HepG2 (cell line): ENCODE data around the gene SFT2D1. TPM values are rescaled to one million over a fixed set of nuclear protein-coding genes. Genes with fewer than 3 reads are reported as not detected.
A peak's percentile ranks its signal among the peaks of the same experiment; 100 is the strongest.

Experiments used
- ATF7-NPFF ChIP-seq: sonication (generic); formaldehyde crosslinking; IDR thresholded peaks from 2 replicates; pipeline ENCODE4 v1.8.1; 2023; ENCODE audit warnings: mild to moderate bottlenecking, low read depth, missing genetic modification reagents, moderate library complexity
- GTF3A ChIP-seq: sonication (generic); formaldehyde crosslinking; conservative IDR thresholded peaks from 2 replicates; pipeline ENCODE4 v1.4.0; 2020; ENCODE audit warnings: mild to moderate bottlenecking, missing genetic modification reagents
- JUN ChIP-seq: sonication (generic); formaldehyde crosslinking; IDR thresholded peaks from 2 replicates; pipeline ENCODE4 v1.4.0; 2020; ENCODE audit warnings: mild to moderate bottlenecking, missing genetic modification reagents
- KAT8 ChIP-seq: IDR thresholded peaks from 2 replicates; pipeline ENCODE4 v1.6.1; 2016; ENCODE audit warnings: missing genetic modification reagents, missing compliant biosample characterization
- KLF16 ChIP-seq, 2 experiments: sonication (generic) in 1 of 2; formaldehyde crosslinking in 1 of 2; IDR thresholded peaks; 2 replicates each; pipeline versions ENCODE4 v1.6.1 to v1.8.0; 2016 to 2023; ENCODE audit warnings: missing genetic modification reagents in 2 of 2, missing compliant biosample characterization in 1 of 2
- MAZ ChIP-seq, 2 experiments: sonication (generic) in 1 of 2; formaldehyde crosslinking in 1 of 2; IDR thresholded peaks; 2 replicates each; pipeline versions ENCODE4 v1.5.0 to v1.6.1; 2012 to 2020; ENCODE audit warnings: low read depth in 2 of 2, mild to moderate bottlenecking in 2 of 2, borderline replicate concordance in 1 of 2, improper control_type of control experiment in 1 of 2, low read length in 1 of 2, missing genetic modification reagents in 1 of 2, moderate library complexity in 1 of 2
- PAF1 ChIP-seq: IDR thresholded peaks from 2 replicates; pipeline ENCODE4 v1.6.1; 2016; ENCODE audit warnings: missing genetic modification reagents, missing compliant biosample characterization
- PCBP1 ChIP-seq: fragments of 200-400 bp; formaldehyde crosslinking; IDR thresholded peaks from 2 replicates; pipeline ENCODE4 v1.6.1; 2017; ENCODE audit warnings: mild to moderate bottlenecking, low read depth, low read length, borderline replicate concordance
- RBM39 ChIP-seq: fragments of 200-400 bp; formaldehyde crosslinking; IDR thresholded peaks from one replicate; pipeline ENCODE4 v1.6.1; 2018; ENCODE audit warnings: antibody characterized with exemption, mild to moderate bottlenecking, low read depth, low read length; ENCODE audit not compliant: poor library complexity, severe bottlenecking
- SMARCE1 ChIP-seq: fragments of 450-650 bp; IDR thresholded peaks from 2 replicates; pipeline ENCODE4 v1.6.1; 2017; ENCODE audit warnings: borderline replicate concordance
- SOX5 ChIP-seq: IDR thresholded peaks from 2 replicates; pipeline ENCODE4 v1.6.1; 2016; ENCODE audit warnings: borderline replicate concordance
- TBX3 ChIP-seq: fragments of 450-650 bp; IDR thresholded peaks from 2 replicates; pipeline ENCODE4 v1.6.1; 2017; ENCODE audit warnings: antibody characterized with exemption, mild to moderate bottlenecking, inconsistent platforms, borderline replicate concordance
- ZNF33B ChIP-seq: sonication (generic); formaldehyde crosslinking; IDR thresholded peaks from 2 replicates; pipeline ENCODE4 v1.5.1; 2020; ENCODE audit warnings: mild to moderate bottlenecking, missing genetic modification reagents
- ZNF431 ChIP-seq: sonication (generic); formaldehyde crosslinking; IDR thresholded peaks from 2 replicates; pipeline ENCODE4 v1.9.0; 2022; ENCODE audit warnings: missing genetic modification reagents, low read depth, mild to moderate bottlenecking, borderline replicate concordance
- ZNF7 ChIP-seq: IDR thresholded peaks from 2 replicates; pipeline ENCODE4 v1.6.1; 2016; ENCODE audit warnings: missing biosample characterization, missing genetic modification reagents
- ZNF724P ChIP-seq: sonication (generic); formaldehyde crosslinking; IDR thresholded peaks from 2 replicates; pipeline ENCODE4 v1.8.0; 2022; ENCODE audit warnings: missing genetic modification reagents, borderline replicate concordance
- polyA plus RNA-seq, 8 experiments: library from polyadenylated mRNA; depleted of rRNA in 3 of 8; stranded (reverse) in 7 of 8; unstranded in 1 of 8; fragments of >200 nt; fragmentation: Illumina TruSeq in 4 of 8; extraction: Trizol in 4 of 8; gene quantifications; 2 replicates each; pipeline versions ENCODE4 v1.2.1 to v1.2.3, GENCODE V29; 2011 to 2016; ENCODE audit warnings: low read depth in 4 of 8, missing spikeins in 1 of 8, mixed read lengths in 1 of 8; ENCODE audit not compliant: insufficient read depth in 1 of 8
- total RNA-seq, 5 experiments: library from RNA; depleted of rRNA; stranded (reverse); fragments of >200 nt; fragmentation: Illumina TruSeq; extraction: Trizol; gene quantifications; 2 replicates each; pipeline ENCODE4 v1.2.3, GENCODE V29; 2016; ENCODE audit warnings: low read depth in 1 of 5
- TF ChIP-seq, protein P1 (sequence below): sonication (generic); formaldehyde crosslinking; IDR thresholded peaks from 2 replicates; pipeline ENCODE4 v1.9.0; 2022; ENCODE audit warnings: missing genetic modification reagents, mild to moderate bottlenecking, borderline replicate concordance
- TF ChIP-seq, protein P2 (sequence below): IDR thresholded peaks from 2 replicates; pipeline ENCODE4 v1.6.1; 2016; ENCODE audit warnings: low read depth, control low read depth
- TF ChIP-seq, protein P3 (sequence below): sonication (generic); formaldehyde crosslinking; IDR thresholded peaks from 2 replicates; pipeline ENCODE4 v1.4.0; 2020; ENCODE audit warnings: mild to moderate bottlenecking, missing genetic modification reagents
- TF ChIP-seq, protein P4 (sequence below): sonication (generic); formaldehyde crosslinking; IDR thresholded peaks from 2 replicates; pipeline ENCODE4 v1.4.0; 2020; ENCODE audit warnings: missing genetic modification reagents

SFT2D1 gene
- total and polyA plus RNA-seq, 2 of the 13 experiments (the other 11 are each of a cell fraction or from before 2014, with no cell fraction given) = 115 to 147 TPM

DNA sequence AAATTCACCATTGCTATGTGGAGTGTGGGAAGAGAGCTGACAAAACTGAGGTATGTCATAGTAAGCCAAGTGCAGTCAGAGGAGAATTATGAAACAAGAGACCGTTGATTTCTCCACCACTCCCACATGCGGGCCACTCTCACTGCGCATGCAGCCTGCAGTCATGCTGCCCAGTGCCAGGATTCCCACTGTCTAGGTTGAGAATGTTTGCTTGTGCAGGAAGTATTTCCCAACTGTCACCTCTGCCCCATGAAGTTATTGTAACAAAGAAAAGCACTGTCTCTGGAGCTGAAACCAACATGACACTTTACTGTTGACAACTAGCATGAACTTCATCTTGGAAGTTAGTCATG, 18.7 kb upstream of the SFT2D1 start (continued):
- TF ChIP-seq, protein P1, sequence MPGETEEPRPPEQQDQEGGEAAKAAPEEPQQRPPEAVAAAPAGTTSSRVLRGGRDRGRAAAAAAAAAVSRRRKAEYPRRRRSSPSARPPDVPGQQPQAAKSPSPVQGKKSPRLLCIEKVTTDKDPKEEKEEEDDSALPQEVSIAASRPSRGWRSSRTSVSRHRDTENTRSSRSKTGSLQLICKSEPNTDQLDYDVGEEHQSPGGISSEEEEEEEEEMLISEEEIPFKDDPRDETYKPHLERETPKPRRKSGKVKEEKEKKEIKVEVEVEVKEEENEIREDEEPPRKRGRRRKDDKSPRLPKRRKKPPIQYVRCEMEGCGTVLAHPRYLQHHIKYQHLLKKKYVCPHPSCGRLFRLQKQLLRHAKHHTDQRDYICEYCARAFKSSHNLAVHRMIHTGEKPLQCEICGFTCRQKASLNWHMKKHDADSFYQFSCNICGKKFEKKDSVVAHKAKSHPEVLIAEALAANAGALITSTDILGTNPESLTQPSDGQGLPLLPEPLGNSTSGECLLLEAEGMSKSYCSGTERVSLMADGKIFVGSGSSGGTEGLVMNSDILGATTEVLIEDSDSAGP (CRISPR knock-in tag) = peak; percentile 77
- peak; percentile 80; the same call in 1 of the 2 replicates for TF ChIP-seq PAF1 (CRISPR knock-in tag)
- peak; percentile 93 for TF ChIP-seq ZNF724P
- TF ChIP-seq, protein P2, sequence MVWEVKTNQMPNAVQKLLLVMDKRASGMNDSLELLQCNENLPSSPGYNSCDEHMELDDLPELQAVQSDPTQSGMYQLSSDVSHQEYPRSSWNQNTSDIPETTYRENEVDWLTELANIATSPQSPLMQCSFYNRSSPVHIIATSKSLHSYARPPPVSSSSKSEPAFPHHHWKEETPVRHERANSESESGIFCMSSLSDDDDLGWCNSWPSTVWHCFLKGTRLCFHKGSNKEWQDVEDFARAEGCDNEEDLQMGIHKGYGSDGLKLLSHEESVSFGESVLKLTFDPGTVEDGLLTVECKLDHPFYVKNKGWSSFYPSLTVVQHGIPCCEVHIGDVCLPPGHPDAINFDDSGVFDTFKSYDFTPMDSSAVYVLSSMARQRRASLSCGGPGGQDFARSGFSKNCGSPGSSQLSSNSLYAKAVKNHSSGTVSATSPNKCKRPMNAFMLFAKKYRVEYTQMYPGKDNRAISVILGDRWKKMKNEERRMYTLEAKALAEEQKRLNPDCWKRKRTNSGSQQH (CRISPR knock-in tag) = peak; percentile 86; the same call in 1 of the 2 replicates
- TF ChIP-seq, protein P3, sequence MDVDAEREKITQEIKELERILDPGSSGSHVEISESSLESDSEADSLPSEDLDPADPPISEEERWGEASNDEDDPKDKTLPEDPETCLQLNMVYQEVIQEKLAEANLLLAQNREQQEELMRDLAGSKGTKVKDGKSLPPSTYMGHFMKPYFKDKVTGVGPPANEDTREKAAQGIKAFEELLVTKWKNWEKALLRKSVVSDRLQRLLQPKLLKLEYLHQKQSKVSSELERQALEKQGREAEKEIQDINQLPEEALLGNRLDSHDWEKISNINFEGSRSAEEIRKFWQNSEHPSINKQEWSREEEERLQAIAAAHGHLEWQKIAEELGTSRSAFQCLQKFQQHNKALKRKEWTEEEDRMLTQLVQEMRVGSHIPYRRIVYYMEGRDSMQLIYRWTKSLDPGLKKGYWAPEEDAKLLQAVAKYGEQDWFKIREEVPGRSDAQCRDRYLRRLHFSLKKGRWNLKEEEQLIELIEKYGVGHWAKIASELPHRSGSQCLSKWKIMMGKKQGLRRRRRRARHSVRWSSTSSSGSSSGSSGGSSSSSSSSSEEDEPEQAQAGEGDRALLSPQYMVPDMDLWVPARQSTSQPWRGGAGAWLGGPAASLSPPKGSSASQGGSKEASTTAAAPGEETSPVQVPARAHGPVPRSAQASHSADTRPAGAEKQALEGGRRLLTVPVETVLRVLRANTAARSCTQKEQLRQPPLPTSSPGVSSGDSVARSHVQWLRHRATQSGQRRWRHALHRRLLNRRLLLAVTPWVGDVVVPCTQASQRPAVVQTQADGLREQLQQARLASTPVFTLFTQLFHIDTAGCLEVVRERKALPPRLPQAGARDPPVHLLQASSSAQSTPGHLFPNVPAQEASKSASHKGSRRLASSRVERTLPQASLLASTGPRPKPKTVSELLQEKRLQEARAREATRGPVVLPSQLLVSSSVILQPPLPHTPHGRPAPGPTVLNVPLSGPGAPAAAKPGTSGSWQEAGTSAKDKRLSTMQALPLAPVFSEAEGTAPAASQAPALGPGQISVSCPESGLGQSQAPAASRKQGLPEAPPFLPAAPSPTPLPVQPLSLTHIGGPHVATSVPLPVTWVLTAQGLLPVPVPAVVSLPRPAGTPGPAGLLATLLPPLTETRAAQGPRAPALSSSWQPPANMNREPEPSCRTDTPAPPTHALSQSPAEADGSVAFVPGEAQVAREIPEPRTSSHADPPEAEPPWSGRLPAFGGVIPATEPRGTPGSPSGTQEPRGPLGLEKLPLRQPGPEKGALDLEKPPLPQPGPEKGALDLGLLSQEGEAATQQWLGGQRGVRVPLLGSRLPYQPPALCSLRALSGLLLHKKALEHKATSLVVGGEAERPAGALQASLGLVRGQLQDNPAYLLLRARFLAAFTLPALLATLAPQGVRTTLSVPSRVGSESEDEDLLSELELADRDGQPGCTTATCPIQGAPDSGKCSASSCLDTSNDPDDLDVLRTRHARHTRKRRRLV (CRISPR knock-in tag) = peak; percentile 87; the same call in 1 of the 2 replicates
- TF ChIP-seq JUN (CRISPR knock-in tag) = peak; percentile 80; the same call in 1 of the 2 replicates
- TF ChIP-seq RBM39 = no peak
- peak; percentile 89; the same call in 1 of the 2 replicates for TF ChIP-seq ZNF431 (CRISPR knock-in tag)
- peak; percentile 65; the same call in 1 of the 2 replicates for TF ChIP-seq ZNF7
- no peak for TF ChIP-seq GTF3A (CRISPR knock-in tag)
- TF ChIP-seq, protein P4, sequence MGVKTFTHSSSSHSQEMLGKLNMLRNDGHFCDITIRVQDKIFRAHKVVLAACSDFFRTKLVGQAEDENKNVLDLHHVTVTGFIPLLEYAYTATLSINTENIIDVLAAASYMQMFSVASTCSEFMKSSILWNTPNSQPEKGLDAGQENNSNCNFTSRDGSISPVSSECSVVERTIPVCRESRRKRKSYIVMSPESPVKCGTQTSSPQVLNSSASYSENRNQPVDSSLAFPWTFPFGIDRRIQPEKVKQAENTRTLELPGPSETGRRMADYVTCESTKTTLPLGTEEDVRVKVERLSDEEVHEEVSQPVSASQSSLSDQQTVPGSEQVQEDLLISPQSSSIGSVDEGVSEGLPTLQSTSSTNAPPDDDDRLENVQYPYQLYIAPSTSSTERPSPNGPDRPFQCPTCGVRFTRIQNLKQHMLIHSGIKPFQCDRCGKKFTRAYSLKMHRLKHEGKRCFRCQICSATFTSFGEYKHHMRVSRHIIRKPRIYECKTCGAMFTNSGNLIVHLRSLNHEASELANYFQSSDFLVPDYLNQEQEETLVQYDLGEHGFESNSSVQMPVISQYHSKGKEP (CRISPR knock-in tag) = peak; percentile 92; the same call in 1 of the 2 replicates
- peak in 1 of 2 experiments; percentile 98; a peak in 2 of 4 replicates for TF ChIP-seq KLF16 (CRISPR knock-in tag; IDR thresholded peaks at IDR 0.05)
- peak; percentile 78; the same call in 1 of the 2 replicates for TF ChIP-seq ZNF33B (CRISPR knock-in tag)
- peak; percentile 98 for TF ChIP-seq SOX5 (CRISPR knock-in tag)
- no peak for TF ChIP-seq PCBP1
- TF ChIP-seq KAT8 (CRISPR knock-in tag) = peak; percentile 93
- TF ChIP-seq MAZ (IDR thresholded peaks at IDR 0.05; ENCODE audit: borderline replicate concordance, low read depth, low read length) = peak; percentile 60; the same call in 1 of the 2 replicates
- TF ChIP-seq MAZ (CRISPR knock-in tag; IDR thresholded peaks at IDR 0.05; ENCODE audit: low read depth) = peak; percentile 54; the same call in 1 of the 2 replicates
- no peak for TF ChIP-seq SMARCE1
- TF ChIP-seq TBX3 = peak; percentile 93
- peak; percentile 86 for TF ChIP-seq ATF7-NPFF (CRISPR knock-in tag)
